Epithelial cell of proximal tubule (primary cell): Measurements from ENCODE around the gene PTPN9. TPM values are rescaled to one million over a fixed set of nuclear protein-coding genes. Genes with fewer than 3 reads are reported as not detected.
"Not testable (repeated sequence)": the region's sequence is repeated elsewhere in the genome, so short reads cannot be mapped to it uniquely, and the experiment has no call there.

Experiments used
- DNase-seq: peaks from one replicate; pipeline ENCODE4 v3.0.0-alpha.2; 2011; ENCODE audit warnings: low read depth
- H3K4me3 ChIP-seq: 2 replicates; pipeline ENCODE4 v1.5.1; 2011; ENCODE audit warnings: low read depth, mild to moderate bottlenecking, low read length
- CTCF ChIP-seq: conservative IDR thresholded peaks from 2 replicates; pipeline ENCODE4 v1.5.1; 2012; ENCODE audit warnings: low read depth, mild to moderate bottlenecking, low read length
- total RNA-seq: library from RNA; depleted of rRNA; stranded (reverse); fragments of >200 nt; gene quantifications from 2 replicates; pipeline ENCODE4 v1.2.3, GENCODE V29; 2015

The PTPN9 gene
- total RNA-seq, 1 donor from 2014 or later = 23.8 TPM

- no peak for TF ChIP-seq CTCF
These were observed 40.7 kb downstream of the PTPN9 start for GRCh38 chr15:75538376-75538775.

GRCh38 chr15:75533945-75534344 lies 45.2 kb downstream of the PTPN9 start:
- TF ChIP-seq CTCF = no peak
- no peak for DNase-seq
- no peak overlapping the region for H3K4me3 ChIP-seq

More at GRCh38 chr15:75538376-75538775, 40.7 kb downstream of the PTPN9 start:
- DNase-seq = no peak
- no peak overlapping the region for H3K4me3 ChIP-seq

- DNase-seq = peak; percentile 53
- no peak overlapping the region for H3K4me3 ChIP-seq
- TF ChIP-seq CTCF = peak; percentile 66
These were observed 46.5 kb downstream of the PTPN9 start for GRCh38 chr15:75532413-75533250.

GRCh38 chr15:75531041-75531450 lies 48.1 kb downstream of the PTPN9 start:
- TF ChIP-seq CTCF = no peak
- H3K4me3 ChIP-seq = no peak overlapping the region
- no peak for DNase-seq

- no peak overlapping the region for H3K4me3 ChIP-seq
- no peak for DNase-seq
- no peak for TF ChIP-seq CTCF
These were observed 48.9 kb downstream of the PTPN9 start for GRCh38 chr15:75530169-75530568.

GRCh38 chr15:75525756-75526155 lies 53.4 kb downstream of the PTPN9 start:
- not testable (repeated sequence) for H3K4me3 ChIP-seq, DNase-seq

- TF ChIP-seq CTCF = no peak
- H3K4me3 ChIP-seq = no peak overlapping the region
- DNase-seq = no peak
These were observed 56.1 kb downstream of the PTPN9 start for GRCh38 chr15:75523011-75523410.
